Ovary (tissue), 9 donors: ENCODE measurements around the gene RNF113B. TPM values are rescaled to one million over a fixed set of nuclear protein-coding genes. Genes with fewer than 3 reads are reported as not detected.

Source experiments
- DNase-seq, 5 donors: peaks; one replicate each; pipeline ENCODE4 v3.0.0-alpha.2; 2019 to 2020
- H3K27ac ChIP-seq, 2 donors: fragments of 200-600 bp; one replicate each; pipeline versions ENCODE4 v1.5.1 to v1.8.0; 2019 to 2022
- H3K27me3 ChIP-seq: fragments of 200-600 bp; one replicate; pipeline ENCODE4 v1.8.0; 2022
- H3K36me3 ChIP-seq: fragments of 200-600 bp; sonication (generic); one replicate; pipeline ENCODE4 v1.5.1; 2019
- H3K4me1 ChIP-seq: one replicate; pipeline ENCODE4 v1.8.1; 2013; ENCODE audit warnings: mild to moderate bottlenecking, moderate library complexity; ENCODE audit not compliant: insufficient read depth
- H3K4me3 ChIP-seq: fragments of 200-600 bp; sonication (generic); one replicate; pipeline ENCODE4 v1.5.1; 2017
- H3K9me3 ChIP-seq, 2 donors: fragments of 200-600 bp in 1 of 2; sonication (generic) in 1 of 2; one replicate each; pipeline versions ENCODE4 v1.5.1 to v1.8.1; 2013 to 2019; ENCODE audit warnings: mild to moderate bottlenecking in 1 of 2, moderate library complexity in 1 of 2
- EP300 ChIP-seq: sonication (generic); formaldehyde crosslinking; IDR thresholded peaks from one replicate; pipeline ENCODE4 v1.6.1; 2017; ENCODE audit warnings: antibody characterized with exemption
- POLR2A ChIP-seq: fragments of 450-650 bp; IDR thresholded peaks from one replicate; pipeline ENCODE4 v1.6.1; 2017; ENCODE audit warnings: antibody characterized with exemption, mild to moderate bottlenecking, moderate library complexity
- WGBS, 3 donors: extraction: QIAGEN DNeasy Blood & Tissue Kit in 1 of 3; methylation state at CpG; one replicate each; pipeline versions ENCODE4 v1.1.5 to v1.1.7; 2013 to 2017; 5-methylcytosine and 5-hydroxymethylcytosine counted together
- intact Hi-C, 4 donors: fragments of 100-400 bp; cut with DNase I; formaldehyde crosslinking; loops; one replicate each; pipeline versions ENCODE4 v1.11.0 to v1.15.1; 2022 to 2023
- polyA plus RNA-seq, 2 donors: library from polyadenylated mRNA; stranded (reverse); fragments of 200-250 nt in 1 of 2; fragments of 350-450 nt in 1 of 2; fragmentation: Illumina TruSeq in 1 of 2; extraction: RNeasy Lipid Tissue Mini Kit (QIAGEN cat#74804) in 1 of 2; gene quantifications; one replicate each; pipeline ENCODE4 v1.2.3, GENCODE V29; 2013 to 2014
- total RNA-seq, 7 donors: library from RNA; depleted of rRNA in 2 of 7; stranded (reverse); fragments of >200 nt in 2 of 7; fragmentation: NEBNext Ultra II Directional in 3 of 7; extraction: Animal tissue kit (Norgen Biotek cat#: 25700) in 3 of 7; gene quantifications; one replicate each; pipeline versions ENCODE4 v1.1.0 to v1.2.4, GENCODE V29; 2016 to 2023
- TF ChIP-seq, protein P1 (sequence below), 3 donors: fragments of 450-650 bp in 2 of 3; fragments of 200-600 bp in 1 of 3; IDR thresholded peaks; one replicate each; pipeline versions ENCODE4 v1.5.1 to v1.8.0; 2016 to 2022; ENCODE audit warnings: antibody characterized with exemption in 3 of 3, mild to moderate bottlenecking in 1 of 3
- donor health status: DM: no; HTN: no; CAD: no; lungs with moderate emphysema.
- donor health status: DM: no; HTN: no; CAD: no.
- donor health status: Bipolar disorder and iron deficiency.
- donor health status: DM: yes; HTN: yes; CAD: no.
- donor health status: DM: no; HTN: no; CAD: no.
- donor health status: DM: yes; HTN: yes; CAD: no.

Gene RNF113B
- total and polyA plus RNA-seq, 9 donors = 0.05 TPM; not detected in 8

DNA sequence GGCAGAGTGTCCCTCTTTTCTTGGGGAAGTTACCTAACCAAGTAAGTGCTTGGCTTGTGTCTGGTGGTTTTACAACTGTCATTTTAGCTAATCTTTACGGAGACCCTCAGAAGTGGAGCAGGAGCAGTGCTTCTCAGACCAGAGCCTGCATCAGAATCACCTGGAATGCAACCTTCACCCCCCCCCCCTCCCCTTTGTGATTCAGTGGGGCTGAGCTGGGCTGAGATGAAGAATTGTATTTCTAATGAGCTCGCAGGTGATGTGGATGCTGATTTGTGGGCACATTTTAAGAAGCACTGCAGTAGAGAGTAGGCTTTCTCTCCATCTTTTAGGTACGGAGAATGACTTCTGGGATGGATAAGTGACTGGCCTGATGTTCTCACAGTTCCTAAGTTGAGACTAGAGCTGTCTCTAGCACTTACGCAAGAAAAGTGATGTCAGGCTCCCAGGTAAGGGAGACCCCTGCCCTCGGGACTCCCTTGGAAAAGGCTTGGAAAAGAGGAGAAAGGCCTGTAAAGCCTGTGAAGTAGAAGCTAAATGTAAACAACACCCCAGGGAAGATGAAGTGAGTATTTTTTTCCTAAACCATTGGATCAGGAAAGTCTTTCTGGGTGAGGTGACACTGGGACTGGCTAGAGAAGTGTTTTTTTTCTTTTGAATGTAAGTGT lies 23.3 kb upstream of the RNF113B start:
- intact Hi-C loops = no loop called here
- Histone ChIP-seq H3K4me1 (no peaks in the 10 kb centered on the region), H3K9me3 (no peaks in the 10 kb centered on the region), H3K36me3 (no peaks in the 10 kb centered on the region), H3K27ac (no peak overlapping the region), H3K27me3 (no peaks in the 10 kb centered on the region), H3K4me3 (no peak overlapping the region)
- TF ChIP-seq EP300 (no peak), POLR2A (no peak)
- TF ChIP-seq, protein P1, sequence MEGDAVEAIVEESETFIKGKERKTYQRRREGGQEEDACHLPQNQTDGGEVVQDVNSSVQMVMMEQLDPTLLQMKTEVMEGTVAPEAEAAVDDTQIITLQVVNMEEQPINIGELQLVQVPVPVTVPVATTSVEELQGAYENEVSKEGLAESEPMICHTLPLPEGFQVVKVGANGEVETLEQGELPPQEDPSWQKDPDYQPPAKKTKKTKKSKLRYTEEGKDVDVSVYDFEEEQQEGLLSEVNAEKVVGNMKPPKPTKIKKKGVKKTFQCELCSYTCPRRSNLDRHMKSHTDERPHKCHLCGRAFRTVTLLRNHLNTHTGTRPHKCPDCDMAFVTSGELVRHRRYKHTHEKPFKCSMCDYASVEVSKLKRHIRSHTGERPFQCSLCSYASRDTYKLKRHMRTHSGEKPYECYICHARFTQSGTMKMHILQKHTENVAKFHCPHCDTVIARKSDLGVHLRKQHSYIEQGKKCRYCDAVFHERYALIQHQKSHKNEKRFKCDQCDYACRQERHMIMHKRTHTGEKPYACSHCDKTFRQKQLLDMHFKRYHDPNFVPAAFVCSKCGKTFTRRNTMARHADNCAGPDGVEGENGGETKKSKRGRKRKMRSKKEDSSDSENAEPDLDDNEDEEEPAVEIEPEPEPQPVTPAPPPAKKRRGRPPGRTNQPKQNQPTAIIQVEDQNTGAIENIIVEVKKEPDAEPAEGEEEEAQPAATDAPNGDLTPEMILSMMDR (IDR thresholded peaks at IDR 0.05) = no peak
- no peak for DNase-seq
- WGBS, 3 donors = 94 to 97% (median 95%) methylated on average over 5 of the region's 5 CpGs

DNA sequence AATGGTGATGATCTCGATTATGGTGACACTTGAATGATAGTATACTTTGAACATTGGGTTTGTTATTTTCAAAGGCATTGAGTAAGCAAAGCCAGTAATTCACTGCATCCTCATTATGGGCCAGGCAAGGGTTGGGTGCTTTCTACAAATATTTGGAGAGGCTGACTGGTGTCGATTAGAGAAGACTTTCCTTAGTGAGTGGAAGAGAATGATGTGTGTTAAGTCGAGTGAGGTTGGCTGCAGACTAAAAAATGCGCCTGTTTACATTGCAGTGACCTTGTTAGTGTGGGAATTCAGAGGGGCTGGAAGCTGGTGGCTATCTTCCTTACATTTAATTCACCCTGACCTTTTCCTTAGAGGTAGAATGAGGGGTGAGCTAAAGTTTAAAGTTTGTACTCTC lies 22.4 kb upstream of the RNF113B start:
- WGBS, 3 donors = 47 to 58% (median 50%) methylated on average over 4 of the region's 4 CpGs
- TF ChIP-seq, protein P1 (IDR thresholded peaks at IDR 0.05) = no peak
- TF ChIP-seq EP300 (no peak), POLR2A (no peak)
- H3K27me3 ChIP-seq = no peaks in the 10 kb centered on the region
- H3K4me1 ChIP-seq = no peaks in the 10 kb centered on the region
- intact Hi-C loops = no loop called here
- no peak overlapping the region for H3K27ac ChIP-seq
- DNase-seq = no peak
- no peak overlapping the region for H3K4me3 ChIP-seq
- H3K36me3 ChIP-seq = no peaks in the 10 kb centered on the region
- no peaks in the 10 kb centered on the region for H3K9me3 ChIP-seq

DNA sequence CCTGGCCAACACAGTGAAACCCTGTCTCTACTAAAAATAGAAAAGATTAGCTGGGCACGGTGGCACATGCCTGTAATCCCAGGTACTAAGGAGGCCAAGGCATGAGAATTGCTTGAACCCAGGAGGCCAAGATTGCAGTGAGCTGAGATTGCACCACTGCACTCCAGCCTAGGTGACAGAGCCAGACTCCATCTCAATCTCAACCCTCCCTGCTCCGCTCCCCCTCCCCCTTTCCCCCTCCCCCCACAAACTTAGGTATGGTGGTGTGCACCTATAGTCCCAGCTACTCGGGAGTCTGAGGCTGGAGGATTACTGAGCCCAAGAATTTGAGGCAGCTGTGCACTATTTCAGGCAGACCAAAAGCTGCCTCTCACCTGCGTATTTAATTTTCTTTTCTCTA lies 21.6 kb upstream of the RNF113B start:
- WGBS, 3 donors = 85 to 91% (median 88%) methylated on average over 3 to 4 of the region's 4 CpGs
- H3K27ac ChIP-seq = no peak overlapping the region
- no peak for DNase-seq
- TF ChIP-seq POLR2A = no peak
- TF ChIP-seq, protein P1 (IDR thresholded peaks at IDR 0.05) = no peak
- TF ChIP-seq EP300 = no peak
- no peak overlapping the region for H3K4me3 ChIP-seq
- intact Hi-C loops = no loop called here
- H3K27me3 ChIP-seq = no peaks in the 10 kb centered on the region
- H3K9me3 ChIP-seq = no peaks in the 10 kb centered on the region
- no peaks in the 10 kb centered on the region for H3K36me3 ChIP-seq
- no peaks in the 10 kb centered on the region for H3K4me1 ChIP-seq

DNA sequence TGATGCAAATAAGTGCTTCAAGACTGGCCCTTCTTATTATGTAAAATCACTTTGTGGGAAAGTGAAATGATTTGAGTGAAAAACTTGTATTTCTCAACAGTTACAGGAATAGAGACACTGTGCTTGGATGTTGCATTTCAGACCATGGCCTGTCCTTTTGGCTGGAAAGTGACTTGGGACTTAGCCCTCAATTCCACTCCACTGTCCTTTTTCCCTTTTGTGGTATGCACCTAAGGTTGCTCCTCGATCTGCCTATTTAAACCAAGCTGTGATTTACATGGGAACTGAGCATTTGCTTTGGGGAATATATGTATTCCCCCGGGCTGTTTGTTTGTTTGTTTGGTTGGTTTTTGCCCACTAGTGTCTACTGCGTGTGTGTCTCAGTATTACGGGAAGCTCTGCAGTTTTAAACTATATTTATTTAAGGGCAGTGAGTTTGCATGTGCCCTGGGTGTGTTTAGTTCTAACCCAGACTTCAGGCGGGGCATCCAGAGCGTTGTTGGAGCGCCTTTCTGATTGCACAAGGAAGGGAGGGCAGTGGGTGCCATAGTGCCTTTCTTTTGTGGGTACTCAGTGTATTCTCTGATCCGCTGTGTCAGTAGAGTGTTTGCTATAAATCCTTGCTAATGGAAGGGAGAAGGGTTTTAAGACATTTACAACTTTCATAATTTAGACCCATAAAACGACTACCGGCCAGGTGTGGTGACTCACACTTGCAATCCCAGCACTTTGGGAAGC lies 18.2 kb upstream of the RNF113B start:
- no peaks in the 10 kb centered on the region for H3K36me3 ChIP-seq
- intact Hi-C loops = no loop called here
- H3K4me3 ChIP-seq = no peak overlapping the region
- TF ChIP-seq POLR2A = no peak
- TF ChIP-seq EP300 = no peak
- TF ChIP-seq, protein P1 (IDR thresholded peaks at IDR 0.05) = no peak
- H3K4me1 ChIP-seq = no peaks in the 10 kb centered on the region
- H3K9me3 ChIP-seq = no peaks in the 10 kb centered on the region
- no peaks in the 10 kb centered on the region for H3K27me3 ChIP-seq
- DNase-seq = no peak
- 82 to 89% (median 87%) methylated on average over 10 of the region's 10 CpGs for WGBS, 3 donors
- H3K27ac ChIP-seq = no peak overlapping the region
